Middle frontal gyrus (tissue), 1 donor: ENCODE measurements around the gene ST6GALNAC2.
A peak's percentile ranks its signal among the peaks of the same experiment; 100 is the strongest.
"Not testable (repeated sequence)": the region's sequence is repeated elsewhere in the genome, so short reads cannot be mapped to it uniquely, and the experiment has no call there.

ENCODE experiments used
- DNase-seq: peaks from one replicate; pipeline ENCODE4 v3.0.0-alpha.2; 2015; ENCODE audit warnings: low spot score; ENCODE audit errors: extremely low spot score

Gene ST6GALNAC2

DNA sequence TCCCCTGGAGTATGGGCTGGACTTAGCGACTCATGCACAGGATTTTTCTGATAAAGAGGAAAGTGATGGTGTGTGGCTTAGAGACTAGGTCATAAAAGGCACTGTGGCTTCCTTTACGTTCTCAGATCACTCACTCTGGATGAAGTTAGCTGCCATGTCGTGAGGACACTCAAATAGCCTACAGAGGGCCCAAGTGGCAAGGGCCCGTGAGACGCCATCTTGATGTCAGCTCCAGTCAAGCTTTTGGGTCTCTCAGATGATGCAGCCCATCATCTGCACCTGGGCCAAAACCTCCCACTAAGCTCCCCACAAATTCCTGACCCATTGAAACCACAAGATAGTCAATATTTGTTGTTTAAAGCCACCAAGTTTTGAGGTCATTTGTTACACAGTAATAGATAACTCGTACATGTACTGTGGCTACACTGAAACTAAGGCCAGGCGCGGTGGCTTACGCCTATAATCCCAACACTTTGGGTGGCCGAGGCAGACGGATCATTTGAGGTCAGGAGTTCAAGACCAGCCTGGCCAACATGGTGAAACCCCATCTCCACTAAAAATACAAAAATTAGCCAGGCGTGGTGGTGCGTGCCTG, 14.7 kb downstream of the ST6GALNAC2 start:
- DNase-seq, result no peak

DNA sequence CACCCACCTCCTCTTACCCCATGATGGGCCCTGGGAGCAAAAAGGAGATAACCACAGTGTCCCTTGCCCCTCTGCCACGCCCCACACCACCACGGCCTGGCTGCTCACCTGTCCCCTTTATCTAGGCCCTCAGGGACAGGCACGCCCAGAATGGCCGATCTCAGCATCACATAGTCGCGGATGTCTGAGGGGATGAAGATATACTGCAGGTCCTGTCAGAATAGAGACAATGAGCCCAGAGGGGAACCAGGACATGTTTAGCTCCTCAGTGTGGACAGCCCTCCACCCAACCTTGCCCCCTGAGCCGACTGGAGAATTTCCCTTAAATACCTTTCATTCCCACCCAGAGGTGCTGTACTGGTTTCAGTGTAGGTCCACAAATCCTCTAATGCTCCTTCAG, 15.2 kb downstream of the ST6GALNAC2 start:
- DNase-seq, result no peak

- DNase-seq, result no peak
Measured at GRCh38 chr17:76569607-76570279, 15.9 kb downstream of the ST6GALNAC2 start.

DNA sequence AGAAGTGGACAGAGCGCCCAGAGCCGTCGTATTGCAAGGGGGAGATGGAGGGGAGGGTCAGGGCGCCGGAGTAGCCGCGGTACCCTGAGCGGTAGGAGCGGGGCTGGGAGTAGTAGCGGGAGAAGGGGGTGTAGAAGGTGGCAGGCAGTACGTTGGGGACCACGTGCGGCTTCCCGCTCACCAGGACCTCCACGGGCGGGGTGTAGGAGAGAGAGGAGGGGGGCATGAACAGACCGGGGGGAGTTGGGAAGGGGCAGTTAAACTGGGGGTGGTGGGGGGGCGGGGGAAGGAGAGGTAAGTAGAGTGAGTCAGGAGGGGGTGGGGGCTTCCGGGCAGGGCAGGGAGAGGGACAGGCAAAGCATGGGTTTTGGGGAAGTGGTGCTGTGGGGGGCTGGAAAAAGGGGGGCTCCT, 16.8 kb downstream of the ST6GALNAC2 start:
- DNase-seq, result no peak

- no peak for DNase-seq
Measured at GRCh38 chr17:76567634-76568432, 17.8 kb downstream of the ST6GALNAC2 start.

GRCh38 chr17:76566988-76567431, 18.6 kb downstream of the ST6GALNAC2 start:
- no peak for DNase-seq

DNA sequence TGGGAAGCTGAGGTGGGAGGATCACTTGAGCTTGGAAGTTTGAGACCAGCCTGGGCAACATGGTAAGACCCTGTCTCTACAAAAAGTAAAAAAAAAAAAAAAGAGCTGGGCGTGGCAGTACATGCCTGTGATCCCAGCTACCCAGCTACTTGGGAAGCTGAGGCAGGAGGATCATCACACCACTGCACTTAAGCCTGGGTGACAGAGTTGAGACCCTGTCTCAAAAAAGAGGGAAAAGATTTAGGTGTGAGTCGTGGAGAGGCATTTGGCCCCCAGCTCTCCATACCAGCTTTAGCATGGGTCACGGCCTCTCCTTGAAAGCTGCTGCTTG, 19.1 kb downstream of the ST6GALNAC2 start:
- no peak for DNase-seq

GRCh38 chr17:76565728-76566612, 19.7 kb downstream of the ST6GALNAC2 start:
- DNase-seq, result no peak

- DNase-seq, result not testable (repeated sequence)
Measured at GRCh38 chr17:76564991-76565727, 20.5 kb downstream of the ST6GALNAC2 start.

DNA sequence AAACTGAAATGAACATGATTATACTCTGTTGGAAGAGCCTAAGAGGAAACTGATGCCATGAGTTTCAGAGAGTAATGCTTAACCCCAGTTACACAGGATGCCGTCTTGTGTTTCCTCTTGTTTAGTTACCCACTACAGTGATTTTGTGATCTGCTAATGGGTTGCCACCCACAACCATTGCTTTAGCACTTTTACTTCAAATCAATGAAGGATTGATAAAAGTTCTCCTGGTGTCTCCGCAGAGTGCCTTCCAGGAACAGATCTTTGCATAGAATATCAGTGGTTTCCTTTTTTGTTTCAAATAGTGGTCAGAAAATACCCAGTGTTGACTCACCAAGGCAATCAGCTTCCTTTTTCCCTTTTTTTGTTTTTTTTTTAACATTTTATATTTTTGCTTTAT, 22.3 kb downstream of the ST6GALNAC2 start:
- DNase-seq, result not testable (repeated sequence)

GRCh38 chr17:76562734-76563148, 22.9 kb downstream of the ST6GALNAC2 start:
- DNase-seq, result peak; percentile 39

DNA sequence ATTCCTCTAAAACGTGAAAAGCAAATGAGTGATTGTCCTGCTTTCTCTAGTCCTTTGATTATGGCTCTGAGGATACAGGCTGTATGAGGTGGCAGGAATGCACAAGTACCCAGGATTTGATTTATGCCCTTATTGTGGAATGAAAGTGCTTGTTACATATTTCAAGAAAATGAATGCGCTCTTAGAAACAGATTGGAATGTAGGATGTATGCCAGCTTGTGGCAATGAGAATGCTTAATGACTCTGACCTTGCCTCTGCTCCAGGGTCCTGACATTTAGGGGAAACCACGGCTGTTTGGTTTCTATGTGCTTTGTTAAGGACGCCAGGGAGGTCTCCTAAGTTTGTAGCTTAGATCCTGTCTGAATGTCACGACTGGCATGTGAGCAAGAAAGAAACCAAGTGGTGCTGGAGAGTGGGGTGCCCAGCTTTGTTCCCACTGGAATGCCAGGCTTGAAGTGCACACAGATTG, 23.8 kb downstream of the ST6GALNAC2 start:
- no peak for DNase-seq

- no peak for DNase-seq
Measured at GRCh38 chr17:76561332-76561731, 24.3 kb downstream of the ST6GALNAC2 start.

GRCh38 chr17:76560877-76561221, 24.8 kb downstream of the ST6GALNAC2 start:
- no peak for DNase-seq

- DNase-seq, result no peak
Measured at GRCh38 chr17:76560036-76560876, 25.4 kb downstream of the ST6GALNAC2 start.

DNA sequence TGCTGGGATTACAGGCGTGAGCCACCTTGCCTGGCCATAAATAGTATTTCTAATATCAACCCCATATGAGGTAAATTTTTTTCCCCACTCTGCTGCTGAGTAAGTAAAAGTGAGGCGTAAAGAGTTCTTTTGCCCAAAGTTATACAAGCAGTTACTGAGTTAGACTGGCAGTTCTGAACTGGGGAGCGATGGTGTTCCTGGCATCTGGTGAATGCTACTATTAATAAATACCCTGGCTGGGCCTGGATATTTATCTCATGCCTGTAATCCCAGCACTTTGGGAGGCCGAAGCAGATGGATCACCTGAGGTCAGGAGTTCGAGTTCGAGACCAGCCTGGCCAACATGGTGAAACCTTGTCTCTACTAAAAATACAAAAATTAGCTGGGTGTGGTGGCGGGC, 26.2 kb downstream of the ST6GALNAC2 start:
- not testable (repeated sequence) for DNase-seq

GRCh38 chr17:76558198-76559095, 27.2 kb downstream of the ST6GALNAC2 start:
- DNase-seq, result no peak

DNA sequence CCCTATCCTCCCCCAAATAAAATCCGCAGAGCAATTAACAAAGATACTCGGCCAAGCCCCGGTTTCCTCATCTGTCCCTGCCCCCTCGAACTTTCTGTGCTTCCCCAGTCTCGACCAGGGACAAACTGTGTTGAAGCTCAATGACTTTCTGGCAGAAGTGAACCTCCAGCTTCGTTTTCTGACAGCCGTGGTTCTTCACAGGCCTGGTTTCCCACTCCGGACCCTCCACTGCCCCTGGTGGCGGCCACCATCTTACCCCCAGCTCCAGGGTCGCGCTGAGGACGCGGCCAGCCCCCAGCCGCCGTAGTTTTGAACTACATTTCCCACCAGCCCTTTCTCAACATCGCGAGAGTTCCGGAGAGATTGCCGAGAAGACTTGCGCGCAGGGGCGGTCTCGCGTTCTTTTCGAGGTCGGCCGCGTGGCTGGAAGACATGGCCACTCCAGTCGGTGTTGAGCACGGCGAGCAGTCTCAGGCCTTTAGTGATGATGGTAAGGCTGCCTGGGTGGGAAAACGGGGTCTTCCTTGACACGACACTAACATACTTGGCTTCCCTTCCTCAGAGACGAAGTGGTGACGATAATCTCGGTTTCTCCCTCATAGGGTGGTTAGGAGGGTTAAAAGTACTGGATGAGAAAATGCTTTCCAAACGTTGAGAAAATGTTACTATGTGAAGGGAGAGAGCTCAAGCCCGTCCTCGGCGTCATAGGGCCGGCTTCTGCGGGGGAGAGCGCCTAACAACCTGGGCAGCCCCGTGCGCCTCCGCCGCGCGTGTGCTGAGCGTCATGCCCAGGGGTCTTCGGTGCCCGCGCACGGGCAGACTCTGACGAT, 28.1 kb downstream of the ST6GALNAC2 start:
- peak; percentile 85 for DNase-seq
